HS-5 (cell line): ENCODE data around the gene MTMR2.

ENCODE experiments used
- DNase-seq: peaks from one replicate; pipeline ENCODE4 v3.0.0-alpha.2; 2012; ENCODE audit warnings: low read depth

The MTMR2 gene

DNA sequence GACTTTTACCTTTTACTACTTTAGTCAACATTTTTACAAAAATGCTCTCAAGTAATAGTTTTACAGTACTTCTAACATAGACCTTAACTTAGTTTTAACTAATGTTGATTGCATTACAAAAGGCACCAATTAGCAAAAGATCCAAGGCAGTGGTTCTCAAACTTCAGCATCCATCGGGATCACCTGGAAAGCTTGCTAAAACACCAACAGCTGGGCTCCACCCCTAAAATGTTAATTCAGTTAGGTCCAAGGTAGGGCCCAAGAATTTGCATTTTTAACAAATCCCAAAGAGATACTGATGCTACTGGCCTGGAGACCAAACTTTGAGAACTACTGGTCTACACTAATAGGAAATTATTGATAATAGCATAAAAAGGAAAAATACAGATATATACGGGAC is 5.9 kb downstream of the MTMR2 start:
- DNase-seq: no peak

GRCh38 chr11:95917193-95918036 is 6.5 kb downstream of the MTMR2 start:
- DNase-seq: no peak

DNA sequence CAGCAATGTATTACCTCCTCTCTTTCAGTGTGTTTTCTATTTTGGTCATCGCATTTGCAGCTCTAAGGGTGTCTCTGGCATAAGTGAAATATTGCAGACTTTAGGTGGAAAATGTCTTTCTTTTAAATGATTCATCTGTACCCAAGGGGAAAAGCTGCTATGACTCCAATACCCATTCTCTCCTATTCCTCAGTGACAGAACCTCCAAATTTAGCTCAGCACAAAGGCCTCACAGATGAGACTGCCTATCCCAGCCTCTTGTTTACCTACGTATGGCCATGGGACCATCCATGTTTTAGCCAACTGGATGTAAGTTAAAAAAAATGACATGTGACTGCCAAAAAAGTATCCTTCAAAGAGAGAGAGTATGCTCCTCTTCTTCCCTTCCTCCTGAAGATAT is 7.9 kb downstream of the MTMR2 start:
- DNase-seq: no peak

DNA sequence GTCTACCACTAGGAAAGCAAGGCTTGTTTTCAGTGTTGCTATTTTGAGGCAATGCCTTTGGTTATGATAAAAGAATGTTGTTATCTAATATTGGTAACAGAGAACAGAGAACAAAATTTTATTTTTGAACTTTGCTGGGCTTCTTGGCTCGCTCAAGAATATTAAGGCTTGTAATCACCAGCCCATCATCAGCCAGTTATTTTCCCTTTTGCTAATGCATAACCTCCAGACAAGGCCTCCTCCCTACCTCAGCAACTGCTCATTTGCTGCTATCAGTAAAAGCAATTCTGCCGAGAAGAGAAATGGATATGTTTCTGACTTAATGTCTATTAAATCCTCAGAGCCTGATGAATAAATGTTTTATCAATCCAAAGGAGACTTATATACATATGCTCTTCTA is 8.9 kb downstream of the MTMR2 start:
- DNase-seq: no peak

DNA sequence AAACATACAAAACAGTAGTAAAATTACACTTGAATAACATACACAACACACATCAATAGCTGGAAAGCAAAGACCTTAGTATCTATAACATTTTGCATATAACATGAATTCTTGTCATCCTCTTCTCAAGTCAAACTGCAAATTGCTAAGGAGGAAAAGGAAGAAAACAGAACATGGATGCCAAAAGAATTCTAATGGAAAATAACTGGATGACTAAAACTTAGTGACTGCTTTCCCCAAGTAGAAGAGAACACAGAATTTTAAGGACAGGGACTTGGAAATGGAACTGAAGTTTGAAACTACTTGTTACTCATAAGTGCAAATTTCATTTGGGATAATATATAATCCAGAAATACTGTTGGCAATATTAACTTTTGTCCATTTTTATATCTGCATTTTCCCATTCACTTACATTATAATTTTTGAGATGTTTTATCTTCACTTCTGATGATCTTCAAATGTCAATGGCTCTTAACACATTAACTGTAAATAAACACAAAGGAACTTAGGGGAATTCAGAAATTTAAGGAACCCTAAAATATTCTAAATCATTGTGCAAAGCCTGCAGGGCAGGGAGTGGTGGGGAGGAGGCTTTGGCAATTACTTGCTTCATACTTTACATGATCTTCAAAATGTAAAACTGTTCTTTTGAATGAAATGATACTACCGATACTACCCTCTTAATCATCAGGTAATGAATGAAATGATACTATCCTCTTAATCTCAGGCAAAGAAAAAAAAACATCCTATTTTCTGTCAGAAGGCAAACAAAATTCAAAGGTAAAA is 9.9 kb downstream of the MTMR2 start:
- DNase-seq: no peak

DNA sequence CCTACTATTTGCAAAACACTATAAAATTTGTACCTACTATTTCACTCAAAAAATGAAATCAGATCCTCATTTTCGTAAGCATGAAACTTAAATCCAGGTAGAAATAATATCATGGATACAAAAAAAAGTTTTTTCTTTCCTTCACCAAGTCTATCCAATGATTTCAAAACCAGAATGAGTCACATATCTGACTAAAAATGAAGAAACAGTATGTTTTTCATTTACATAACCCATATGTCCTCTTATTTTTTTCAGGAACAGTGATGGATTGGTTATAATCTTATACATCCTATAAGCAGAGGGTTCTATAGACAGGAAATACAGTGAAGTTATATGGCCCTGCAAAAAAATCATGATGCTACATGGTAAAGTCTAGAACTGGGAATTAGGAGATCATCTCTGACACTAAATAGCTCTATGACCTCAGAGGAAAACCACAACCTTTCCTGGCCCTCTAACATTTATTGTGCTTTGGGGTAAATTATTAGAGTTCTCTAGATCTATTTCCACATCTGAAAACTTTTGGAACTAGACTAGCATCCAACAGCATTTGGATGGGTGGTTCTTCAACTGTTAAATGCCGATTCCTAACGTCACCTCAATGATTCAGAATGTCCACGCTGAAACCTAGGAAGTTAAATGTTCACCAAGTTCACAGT is 10.9 kb downstream of the MTMR2 start:
- no peak for DNase-seq

DNA sequence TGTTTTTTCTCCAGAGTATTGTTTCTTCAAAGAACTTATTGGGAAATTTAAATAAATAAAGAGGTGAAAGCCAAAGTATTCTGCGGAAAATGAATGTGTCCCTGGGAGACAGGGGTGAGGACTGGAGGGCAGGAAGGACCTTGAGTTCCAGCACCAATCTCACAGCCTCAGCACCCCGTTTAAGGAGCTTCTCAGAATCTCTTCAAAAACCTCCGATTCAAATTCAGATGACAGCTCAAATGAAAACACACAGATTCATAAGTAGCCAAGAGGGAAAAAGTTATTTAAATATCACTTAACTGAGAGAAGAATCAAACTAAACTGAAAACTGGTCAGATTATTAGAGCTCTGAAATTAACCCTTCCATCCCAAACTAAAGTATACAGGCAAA is 12.5 kb downstream of the MTMR2 start:
- DNase-seq: no peak

GRCh38 chr11:95910638-95911368 is 13.1 kb downstream of the MTMR2 start:
- DNase-seq: no peak

DNA sequence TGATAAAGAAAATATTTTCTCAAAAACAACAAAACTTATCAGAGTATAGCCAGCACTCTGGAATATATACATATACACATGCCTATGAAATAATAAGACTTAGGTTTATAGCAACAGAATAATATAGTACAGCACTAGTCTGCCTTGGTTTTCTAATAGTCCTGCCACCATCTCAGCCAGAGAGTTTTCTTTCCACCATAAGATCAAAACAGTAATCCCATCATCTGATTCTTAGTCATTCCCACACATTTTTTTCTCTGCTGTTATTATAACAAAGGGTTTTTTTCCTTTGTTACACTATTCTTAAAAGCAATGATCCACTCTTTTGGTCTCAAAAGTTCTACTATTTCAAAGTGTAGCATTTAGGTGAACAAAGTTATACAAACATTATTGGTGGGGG is 15.1 kb downstream of the MTMR2 start:
- no peak for DNase-seq

GRCh38 chr11:95907476-95907875 is 16.4 kb downstream of the MTMR2 start:
- no peak for DNase-seq

- no peak for DNase-seq
Observed at GRCh38 chr11:95904009-95904650, 19.8 kb downstream of the MTMR2 start.

- no peak for DNase-seq
Observed at GRCh38 chr11:95898782-95899181, 25.1 kb downstream of the MTMR2 start.

DNA sequence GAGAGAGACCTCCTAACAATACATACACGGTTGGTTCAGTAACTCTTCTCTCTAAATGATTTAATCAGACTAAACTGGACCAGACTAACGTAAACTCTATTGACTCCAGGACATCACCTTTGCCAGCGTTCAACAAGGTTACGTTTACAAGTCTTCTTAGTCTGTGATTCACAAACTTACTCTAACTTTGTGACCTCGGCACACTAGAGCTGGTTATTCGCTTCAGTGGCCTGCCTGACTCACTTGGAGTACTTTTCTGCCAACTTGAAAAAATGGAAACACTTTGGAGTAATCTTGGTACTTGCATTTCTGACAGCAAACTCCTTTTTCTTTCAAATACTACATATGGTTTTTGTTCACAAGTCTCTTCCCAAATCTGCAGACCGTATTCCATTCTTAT is 26.2 kb downstream of the MTMR2 start:
- DNase-seq: no peak

GRCh38 chr11:95895815-95896214 is 28.1 kb downstream of the MTMR2 start:
- no peak for DNase-seq

- DNase-seq: no peak
Observed at GRCh38 chr11:95892892-95893570, 30.9 kb downstream of the MTMR2 start.

- DNase-seq: no peak
Observed at GRCh38 chr11:95892492-95892891, 31.4 kb downstream of the MTMR2 start.

- DNase-seq: no peak
Observed at GRCh38 chr11:95891423-95892170, 32.3 kb downstream of the MTMR2 start.

DNA sequence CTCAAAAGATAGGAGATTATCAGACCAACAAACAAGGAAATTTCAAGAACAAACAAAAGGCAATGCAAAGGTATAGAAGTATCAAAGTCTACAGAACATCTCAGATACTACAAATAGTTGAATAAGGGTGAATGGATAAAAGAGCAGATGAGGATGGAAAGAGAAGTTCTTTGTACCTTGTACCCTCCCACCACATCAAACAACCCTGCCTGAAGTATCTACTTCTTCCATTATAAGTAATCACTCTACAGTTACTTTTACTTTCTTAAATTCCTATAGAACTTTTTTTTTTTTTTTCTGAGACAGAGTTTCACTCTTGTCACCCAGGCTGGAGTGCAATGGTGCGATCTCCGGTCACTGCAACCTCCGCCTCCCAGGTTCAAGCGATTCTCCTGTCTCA is 35.1 kb downstream of the MTMR2 start:
- no peak for DNase-seq

GRCh38 chr11:95888439-95888838 is 35.5 kb downstream of the MTMR2 start:
- no peak for DNase-seq

GRCh38 chr11:95886462-95886861 is 37.4 kb downstream of the MTMR2 start:
- no peak for DNase-seq
